Fibroblast of the aortic adventitia (primary cell): ENCODE measurements around the gene IPO8. TPM values are rescaled to one million over a fixed set of nuclear protein-coding genes. Genes with fewer than 3 reads are reported as not detected.
"Not testable (repeated sequence)": the region's sequence is repeated elsewhere in the genome, so short reads cannot be mapped to it uniquely, and the experiment has no call there.

Source experiments
- DNase-seq: peaks from one replicate; pipeline ENCODE4 v3.0.0-alpha.2; 2010; ENCODE audit warnings: low read depth
- H3K4me3 ChIP-seq: 2 replicates; pipeline ENCODE4 v1.5.1; 2011; ENCODE audit warnings: low read depth, mild to moderate bottlenecking, control low read depth, low read length, moderate library complexity
- CTCF ChIP-seq: IDR thresholded peaks from 2 replicates; pipeline ENCODE4 v1.5.1; 2011; ENCODE audit warnings: mild to moderate bottlenecking, low read length, control low read depth, inconsistent platforms; ENCODE audit not compliant: insufficient read depth
- total RNA-seq: library from RNA; depleted of rRNA; stranded (reverse); fragments of >200 nt; gene quantifications from 2 replicates; pipeline ENCODE4 v1.2.3, GENCODE V29; 2012; ENCODE audit warnings: low replicate concordance

The IPO8 gene
- total RNA-seq, 1 donor, result 40.9 TPM

- no peak for DNase-seq
- no peak for TF ChIP-seq CTCF
- H3K4me3 ChIP-seq, result no peak overlapping the region
Measured at GRCh38 chr12:30595742-30596141, 99.9 kb downstream of the IPO8 start.

- no peak for TF ChIP-seq CTCF
- no peak for DNase-seq
- H3K4me3 ChIP-seq, result no peak overlapping the region
Measured at GRCh38 chr12:30594509-30594908, 101.2 kb downstream of the IPO8 start.

- not testable (repeated sequence) for DNase-seq, H3K4me3 ChIP-seq
Measured at GRCh38 chr12:30588572-30588971, 107.1 kb downstream of the IPO8 start.

GRCh38 chr12:30587782-30588181 is 107.9 kb downstream of the IPO8 start:
- no peak for TF ChIP-seq CTCF
- no peak overlapping the region for H3K4me3 ChIP-seq
- no peak for DNase-seq

- TF ChIP-seq CTCF, result no peak
- no peak for DNase-seq
Measured at GRCh38 chr12:30585877-30586276, 109.8 kb downstream of the IPO8 start.

GRCh38 chr12:30582943-30583342 is 112.7 kb downstream of the IPO8 start:
- peak; percentile 21 for DNase-seq
- H3K4me3 ChIP-seq, result no peak overlapping the region
- no peak for TF ChIP-seq CTCF

More at GRCh38 chr12:30585877-30586276, 109.8 kb downstream of the IPO8 start:
- H3K4me3 ChIP-seq, result no peak overlapping the region

- no peak for DNase-seq
- TF ChIP-seq CTCF, result no peak
- H3K4me3 ChIP-seq, result no peak overlapping the region
Measured at GRCh38 chr12:30580344-30580743, 115.3 kb downstream of the IPO8 start.

Other genes with a start within 250 kb of the IPO8 start
- gene CAPRIN2, start 59.1 kb upstream of the IPO8 start, total RNA-seq, result 16.4 and 82.2 TPM in 2 replicates
- 0.36 and 2.0 TPM in 2 replicates for gene TSPAN11, start 230.9 kb upstream of the IPO8 start, total RNA-seq